H1 (cell line): ENCODE results near the gene TRAPPC8.

Source experiments
- CEBPB ChIP-seq: IDR thresholded peaks from 2 replicates; pipeline ENCODE4 v1.6.1; 2012; ENCODE audit warnings: low read depth, low read length
- EP300 ChIP-seq, 2 experiments: IDR thresholded peaks; 1 replicate in 1 of 2; 2 replicates in 1 of 2; pipeline ENCODE4 v1.6.1; 2011 to 2012; ENCODE audit warnings: low read depth in 2 of 2, low read length in 2 of 2, mild to moderate bottlenecking in 2 of 2, borderline replicate concordance in 1 of 2, inconsistent platforms in 1 of 2, moderate library complexity in 1 of 2
- EZH2 ChIP-seq: fragments of 200-600 bp; sonication (generic); IDR thresholded peaks from 2 replicates; pipeline ENCODE4 v1.7.1; 2012; ENCODE audit warnings: low read depth, mild to moderate bottlenecking, moderate library complexity, low read length, inconsistent platforms; ENCODE audit not compliant: severe bottlenecking
- GABPA ChIP-seq: IDR thresholded peaks from 2 replicates; pipeline ENCODE4 v1.6.1; 2011; ENCODE audit warnings: mild to moderate bottlenecking, low read length, moderate library complexity, borderline replicate concordance; ENCODE audit not compliant: insufficient read depth
- POLR2A ChIP-seq, 2 experiments: IDR thresholded peaks; 1 replicate in 1 of 2; 2 replicates in 1 of 2; pipeline ENCODE4 v1.6.1; 2011; ENCODE audit warnings: low read depth in 2 of 2, low read length in 2 of 2, mild to moderate bottlenecking in 2 of 2; ENCODE audit errors: control extremely low read depth in 1 of 2
- POLR2AphosphoS5 ChIP-seq: IDR thresholded peaks from 2 replicates; pipeline ENCODE4 v1.6.1; 2011; ENCODE audit warnings: low read depth, low read length
- RAD21 ChIP-seq, 2 experiments: IDR thresholded peaks in 1 of 2; conservative IDR thresholded peaks in 1 of 2; 2 replicates each; pipeline ENCODE4 v1.6.1; 2011; ENCODE audit warnings: low read depth in 2 of 2, low read length in 2 of 2, improper control_type of control experiment in 1 of 2, inconsistent platforms in 1 of 2, mild to moderate bottlenecking in 1 of 2, moderate library complexity in 1 of 2
- RBBP5 ChIP-seq: IDR thresholded peaks from 2 replicates; pipeline ENCODE4 v1.7.1; 2012; ENCODE audit warnings: low read depth, mild to moderate bottlenecking, inconsistent platforms, low read length, moderate library complexity, borderline replicate concordance
- RFX5 ChIP-seq: IDR thresholded peaks from 2 replicates; pipeline ENCODE4 v1.6.1; 2011; ENCODE audit warnings: low read depth, low read length, improper control_type of control experiment, borderline replicate concordance
- SRF ChIP-seq: IDR thresholded peaks from 2 replicates; pipeline ENCODE4 v1.6.1; 2011; ENCODE audit warnings: mild to moderate bottlenecking, low read depth, low read length, moderate library complexity
- TF ChIP-seq, protein P1 (sequence below), 3 experiments: IDR thresholded peaks; 1 replicate in 2 of 3; 2 replicates in 1 of 3; pipeline versions ENCODE4 v1.5.1 to v1.6.1; 2011; ENCODE audit warnings: low read length in 3 of 3, mild to moderate bottlenecking in 3 of 3, inconsistent platforms in 2 of 3, low read depth in 1 of 3, moderate library complexity in 1 of 3; ENCODE audit not compliant: insufficient read depth in 1 of 3; ENCODE audit errors: control extremely low read depth in 1 of 3
- TF ChIP-seq, protein P2 (sequence below): IDR thresholded peaks from 2 replicates; pipeline ENCODE4 v1.6.1; 2012; ENCODE audit warnings: low read length, inconsistent platforms
- TF ChIP-seq, protein P3 (sequence below): IDR thresholded peaks from 2 replicates; pipeline ENCODE4 v1.6.1; 2012; ENCODE audit warnings: inconsistent platforms

DNA sequence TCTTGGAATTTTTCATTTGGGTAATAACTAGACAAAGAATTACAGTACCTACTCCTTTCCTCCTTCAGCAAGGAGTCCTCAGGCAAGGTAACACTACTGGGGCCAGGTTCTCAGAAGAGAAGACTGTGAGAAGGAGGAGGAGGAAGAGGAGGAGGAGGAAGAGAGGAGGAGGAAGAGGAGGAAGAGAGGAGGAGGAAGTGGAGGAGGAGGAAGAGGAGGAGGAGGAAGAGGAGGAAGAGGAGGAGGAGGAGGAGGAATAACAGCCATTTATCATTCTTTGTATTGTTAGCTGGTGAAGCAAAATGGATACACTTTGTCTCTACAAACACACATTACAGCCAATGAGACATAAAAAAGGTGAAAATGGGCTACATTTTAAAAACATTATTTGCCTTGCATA, 149.4 kb downstream of the TRAPPC8 start:
- TF ChIP-seq, protein P1, sequence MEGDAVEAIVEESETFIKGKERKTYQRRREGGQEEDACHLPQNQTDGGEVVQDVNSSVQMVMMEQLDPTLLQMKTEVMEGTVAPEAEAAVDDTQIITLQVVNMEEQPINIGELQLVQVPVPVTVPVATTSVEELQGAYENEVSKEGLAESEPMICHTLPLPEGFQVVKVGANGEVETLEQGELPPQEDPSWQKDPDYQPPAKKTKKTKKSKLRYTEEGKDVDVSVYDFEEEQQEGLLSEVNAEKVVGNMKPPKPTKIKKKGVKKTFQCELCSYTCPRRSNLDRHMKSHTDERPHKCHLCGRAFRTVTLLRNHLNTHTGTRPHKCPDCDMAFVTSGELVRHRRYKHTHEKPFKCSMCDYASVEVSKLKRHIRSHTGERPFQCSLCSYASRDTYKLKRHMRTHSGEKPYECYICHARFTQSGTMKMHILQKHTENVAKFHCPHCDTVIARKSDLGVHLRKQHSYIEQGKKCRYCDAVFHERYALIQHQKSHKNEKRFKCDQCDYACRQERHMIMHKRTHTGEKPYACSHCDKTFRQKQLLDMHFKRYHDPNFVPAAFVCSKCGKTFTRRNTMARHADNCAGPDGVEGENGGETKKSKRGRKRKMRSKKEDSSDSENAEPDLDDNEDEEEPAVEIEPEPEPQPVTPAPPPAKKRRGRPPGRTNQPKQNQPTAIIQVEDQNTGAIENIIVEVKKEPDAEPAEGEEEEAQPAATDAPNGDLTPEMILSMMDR (IDR thresholded peaks at IDR 0.05; ENCODE audit: control extremely low read depth in 1 of 3, insufficient read depth in 1 of 3, low read depth in 1 of 3, low read length in 3 of 3), result no peak
- TF ChIP-seq POLR2A (IDR thresholded peaks at IDR 0.05; ENCODE audit: control extremely low read depth in 1 of 2, low read depth in 2 of 2, low read length in 2 of 2), result no peak
- TF ChIP-seq GABPA, result no peak
- TF ChIP-seq SRF, result no peak
- no peak for TF ChIP-seq RAD21 (IDR thresholded peaks at IDR 0.05 in 1 of 2, conservative IDR thresholded peaks at IDR 0.05 in 1 of 2; ENCODE audit: low read depth in 2 of 2, low read length in 2 of 2)
- TF ChIP-seq, protein P2, sequence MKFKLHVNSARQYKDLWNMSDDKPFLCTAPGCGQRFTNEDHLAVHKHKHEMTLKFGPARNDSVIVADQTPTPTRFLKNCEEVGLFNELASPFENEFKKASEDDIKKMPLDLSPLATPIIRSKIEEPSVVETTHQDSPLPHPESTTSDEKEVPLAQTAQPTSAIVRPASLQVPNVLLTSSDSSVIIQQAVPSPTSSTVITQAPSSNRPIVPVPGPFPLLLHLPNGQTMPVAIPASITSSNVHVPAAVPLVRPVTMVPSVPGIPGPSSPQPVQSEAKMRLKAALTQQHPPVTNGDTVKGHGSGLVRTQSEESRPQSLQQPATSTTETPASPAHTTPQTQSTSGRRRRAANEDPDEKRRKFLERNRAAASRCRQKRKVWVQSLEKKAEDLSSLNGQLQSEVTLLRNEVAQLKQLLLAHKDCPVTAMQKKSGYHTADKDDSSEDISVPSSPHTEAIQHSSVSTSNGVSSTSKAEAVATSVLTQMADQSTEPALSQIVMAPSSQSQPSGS, result no peak
- TF ChIP-seq, protein P3, sequence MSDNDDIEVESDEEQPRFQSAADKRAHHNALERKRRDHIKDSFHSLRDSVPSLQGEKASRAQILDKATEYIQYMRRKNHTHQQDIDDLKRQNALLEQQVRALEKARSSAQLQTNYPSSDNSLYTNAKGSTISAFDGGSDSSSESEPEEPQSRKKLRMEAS, result no peak
- TF ChIP-seq EP300 (IDR thresholded peaks at IDR 0.05; ENCODE audit: borderline replicate concordance in 1 of 2, low read depth in 2 of 2, low read length in 2 of 2), result no peak
- no peak for TF ChIP-seq RFX5
- no peak for TF ChIP-seq POLR2AphosphoS5
- no peak for TF ChIP-seq RBBP5
- no peak for TF ChIP-seq CEBPB
- TF ChIP-seq EZH2, result no peak
